Right hindlimb (tissue), 1 donor: ENCODE results near the gene DIO2.

Experiments used
- DNase-seq: peaks from one replicate; pipeline ENCODE4 v3.0.0-alpha.2; 2018

The DIO2 gene

GRCh38 chr14:80211153-80212022 is at the start of gene DIO2:
Gene DIO2 (minus strand): TSS chr14:80211504. CDS start chr14:80211472, 32 bp downstream.
- DNase-seq, result peak; percentile 31

GRCh38 chr14:80260645-80261044 is 49.3 kb upstream of the DIO2 start:
- no peak for DNase-seq

GRCh38 chr14:80239631-80240030 is 28.3 kb upstream of the DIO2 start:
- DNase-seq, result no peak

- no peak for DNase-seq
These were observed 25.8 kb upstream of the DIO2 start for GRCh38 chr14:80237143-80237542.

- no peak for DNase-seq
These were observed 22.3 kb upstream of the DIO2 start for GRCh38 chr14:80233470-80234089.

GRCh38 chr14:80231702-80232101 is 20.4 kb upstream of the DIO2 start:
- no peak for DNase-seq

GRCh38 chr14:80223696-80224465 is 12.6 kb upstream of the DIO2 start:
- no peak for DNase-seq

- no peak for DNase-seq
These were observed 5.5 kb upstream of the DIO2 start for GRCh38 chr14:80216818-80217217.

- peak; percentile 61 for DNase-seq
These were observed 4.7 kb upstream of the DIO2 start for GRCh38 chr14:80215756-80216581.

- no peak for DNase-seq
These were observed 3.8 kb upstream of the DIO2 start for GRCh38 chr14:80215081-80215480.

- peak; percentile 17 for DNase-seq
These were observed 2.3 kb upstream of the DIO2 start for GRCh38 chr14:80213602-80214001.

- DNase-seq, result no peak
These were observed 706 bp upstream of the DIO2 start for GRCh38 chr14:80212023-80212397.

- DNase-seq, result no peak
These were observed 2.8 kb downstream of the DIO2 start for GRCh38 chr14:80208461-80208860.

GRCh38 chr14:80206351-80207080 is 4.8 kb downstream of the DIO2 start:
- DNase-seq, result no peak

GRCh38 chr14:80202888-80203562 is 8.3 kb downstream of the DIO2 start:
- no peak for DNase-seq

- DNase-seq, result no peak
These were observed 11.2 kb downstream of the DIO2 start for GRCh38 chr14:80200093-80200492.

GRCh38 chr14:80188571-80188970 is 22.7 kb downstream of the DIO2 start:
- no peak for DNase-seq

GRCh38 chr14:80186301-80186800 is 25.0 kb downstream of the DIO2 start:
- no peak for DNase-seq

- no peak for DNase-seq
These were observed 34.4 kb downstream of the DIO2 start for GRCh38 chr14:80176893-80177292.

- DNase-seq, result no peak
These were observed 38.8 kb downstream of the DIO2 start for GRCh38 chr14:80172375-80173051.
